Mucosa of stomach (tissue), 1 donor: ENCODE measurements around the gene USP25.
"Not testable (repeated sequence)": the region's sequence is repeated elsewhere in the genome, so short reads cannot be mapped to it uniquely, and the experiment has no call there.

Source experiments
- H3K27me3 ChIP-seq: one replicate; pipeline ENCODE4 v1.7.0; 2013; ENCODE audit warnings: mild to moderate bottlenecking, low read length; ENCODE audit not compliant: control insufficient read depth, insufficient read depth
- H3K36me3 ChIP-seq: one replicate; pipeline ENCODE4 v1.7.0; 2013; ENCODE audit warnings: low read length; ENCODE audit not compliant: control insufficient read depth, insufficient read depth
- H3K4me1 ChIP-seq: one replicate; pipeline ENCODE4 v1.7.0; 2013; ENCODE audit warnings: mild to moderate bottlenecking, low read length; ENCODE audit not compliant: control insufficient read depth, insufficient read depth
- H3K4me3 ChIP-seq: one replicate; pipeline ENCODE4 v1.7.0; 2013; ENCODE audit warnings: low read length
- H3K9ac ChIP-seq: one replicate; pipeline ENCODE4 v1.7.0; 2013; ENCODE audit warnings: mild to moderate bottlenecking, low read length, moderate library complexity
- H3K9me3 ChIP-seq: one replicate; pipeline ENCODE4 v1.7.0; 2013; ENCODE audit warnings: mild to moderate bottlenecking, low read length, moderate library complexity; ENCODE audit not compliant: control insufficient read depth
- donor health status: Pancreatic carcinoma.

The USP25 gene

DNA sequence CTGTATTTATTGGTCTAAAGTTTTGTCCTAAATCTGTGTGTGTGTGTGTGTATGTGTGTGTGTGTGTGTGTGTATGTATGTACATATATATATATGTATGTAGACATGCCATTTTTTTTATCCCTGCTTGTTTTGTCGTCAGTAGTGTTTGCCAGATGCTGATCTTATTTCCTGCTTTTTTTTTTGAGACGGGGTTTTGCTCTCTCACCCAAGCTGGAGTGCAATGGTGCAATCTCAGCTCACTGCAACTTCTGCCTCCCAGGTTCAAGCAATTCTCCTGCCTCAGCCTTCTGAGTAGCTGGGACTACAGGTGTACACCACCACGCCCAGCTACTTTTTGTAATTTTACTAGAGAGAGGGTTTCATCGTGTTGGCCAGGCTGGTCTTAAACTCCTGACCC, 6.1 kb downstream of the USP25 start:
- H3K27me3 ChIP-seq, H3K9ac ChIP-seq, H3K9me3 ChIP-seq, H3K4me3 ChIP-seq, H3K36me3 ChIP-seq: not testable (repeated sequence)
- peaks cover 17% of the 10 kb centered on the region for H3K4me1 ChIP-seq

GRCh38 chr21:15738779-15739178, 9.0 kb downstream of the USP25 start:
- not testable (repeated sequence) for H3K9ac ChIP-seq, H3K4me3 ChIP-seq, H3K27me3 ChIP-seq, H3K36me3 ChIP-seq, H3K9me3 ChIP-seq
- peaks cover 33% of the 10 kb centered on the region for H3K4me1 ChIP-seq

GRCh38 chr21:15740383-15740782, 10.6 kb downstream of the USP25 start:
- Histone ChIP-seq H3K9me3 (no peaks in the 10 kb centered on the region), H3K4me3 (no peak overlapping the region), H3K4me1 (peaks cover 31% of the 10 kb centered on the region), H3K9ac (no peak overlapping the region), H3K36me3 (no peaks in the 10 kb centered on the region), H3K27me3 (no peaks in the 10 kb centered on the region)

DNA sequence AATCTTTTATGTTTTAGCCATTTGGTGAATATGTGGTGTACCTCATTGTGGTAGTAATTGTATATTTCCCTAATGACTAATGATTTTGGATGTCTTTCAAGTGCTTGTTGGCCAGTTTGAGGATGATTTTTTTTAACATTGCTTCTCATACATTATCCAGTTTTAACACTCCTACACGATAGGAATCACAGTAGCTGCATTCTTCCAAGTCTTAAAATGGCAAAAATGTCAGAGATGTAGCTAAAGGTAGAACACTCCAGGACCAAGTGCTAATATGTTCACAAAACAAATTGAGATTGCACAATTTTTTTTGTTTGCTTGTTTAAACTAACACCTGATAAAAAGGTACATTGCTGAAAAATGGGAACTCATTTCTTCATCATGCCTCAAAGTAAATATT, 11.7 kb downstream of the USP25 start:
- H3K4me3 ChIP-seq, result no peak overlapping the region
- no peak overlapping the region for H3K9ac ChIP-seq
- no peaks in the 10 kb centered on the region for H3K9me3 ChIP-seq
- H3K36me3 ChIP-seq, result no peaks in the 10 kb centered on the region
- H3K4me1 ChIP-seq, result peaks cover 29% of the 10 kb centered on the region
- H3K27me3 ChIP-seq, result no peaks in the 10 kb centered on the region

DNA sequence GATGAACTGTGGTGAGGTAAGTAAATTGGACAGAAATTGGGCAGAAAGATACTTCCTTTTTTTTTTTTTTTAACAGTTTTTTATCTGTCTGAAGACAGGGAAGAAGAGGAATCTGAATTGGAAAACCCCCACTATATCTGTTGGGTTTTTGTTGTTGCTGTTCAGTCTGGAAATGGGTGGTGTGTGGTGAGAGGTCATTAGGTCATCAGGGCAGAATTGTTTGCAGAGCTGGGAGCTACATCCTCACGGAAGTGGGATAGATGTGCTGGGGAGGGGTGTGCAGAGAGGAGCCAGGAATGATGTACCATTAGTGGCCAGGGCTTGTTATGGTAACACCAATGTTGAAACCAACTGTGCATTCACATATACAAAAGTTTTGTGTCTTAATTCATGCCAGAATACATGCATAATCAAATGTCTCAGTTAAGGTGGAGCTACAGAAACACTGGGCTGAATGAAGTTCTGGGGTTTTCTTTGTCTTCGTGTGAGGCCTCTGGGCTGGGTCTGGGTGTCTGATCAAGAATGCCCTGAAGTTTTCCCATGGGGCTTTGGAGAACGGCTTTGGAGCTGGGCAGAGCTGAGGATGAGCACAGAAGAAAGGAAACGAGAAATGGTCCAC, 12.4 kb downstream of the USP25 start:
- Histone ChIP-seq H3K4me3 (no peak overlapping the region), H3K9ac (no peak overlapping the region), H3K36me3 (no peaks in the 10 kb centered on the region), H3K27me3 (no peaks in the 10 kb centered on the region), H3K4me1 (peaks cover 29% of the 10 kb centered on the region), H3K9me3 (no peaks in the 10 kb centered on the region)

DNA sequence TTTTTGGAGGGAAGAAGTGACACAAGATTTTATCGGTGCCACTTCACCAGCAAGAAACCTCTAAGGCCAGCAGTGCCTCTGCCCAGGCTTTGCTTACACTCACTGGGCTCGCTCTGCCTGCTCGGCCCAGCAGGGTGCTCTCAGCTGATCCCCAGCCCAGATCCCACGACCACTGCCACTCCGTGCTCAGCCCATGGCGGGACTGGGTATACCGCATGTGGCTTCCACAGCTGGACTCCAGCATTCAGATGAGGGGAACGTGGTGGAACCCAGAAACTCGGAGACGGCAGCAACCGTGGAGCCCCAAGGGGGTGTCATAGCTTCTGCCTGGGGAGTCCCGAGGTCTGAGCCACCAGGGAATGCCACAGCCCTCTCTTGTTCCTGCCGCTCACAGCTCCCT, 12.9 kb downstream of the USP25 start:
- H3K27me3 ChIP-seq, result no peaks in the 10 kb centered on the region
- no peaks in the 10 kb centered on the region for H3K36me3 ChIP-seq
- peaks cover 29% of the 10 kb centered on the region for H3K4me1 ChIP-seq
- H3K9ac ChIP-seq, result no peak overlapping the region
- H3K9me3 ChIP-seq, result no peaks in the 10 kb centered on the region
- H3K4me3 ChIP-seq, result no peak overlapping the region

- Histone ChIP-seq H3K27me3 (no peaks in the 10 kb centered on the region), H3K4me3 (no peak overlapping the region), H3K36me3 (no peaks in the 10 kb centered on the region), H3K9ac (no peak overlapping the region), H3K9me3 (no peaks in the 10 kb centered on the region), H3K4me1 (peaks cover 29% of the 10 kb centered on the region)
These were observed 13.8 kb downstream of the USP25 start for GRCh38 chr21:15743593-15743992.

GRCh38 chr21:15744926-15745325, 15.1 kb downstream of the USP25 start:
- peaks cover 27% of the 10 kb centered on the region for H3K4me1 ChIP-seq
- H3K27me3 ChIP-seq, result no peaks in the 10 kb centered on the region
- no peak overlapping the region for H3K9ac ChIP-seq
- no peaks in the 10 kb centered on the region for H3K9me3 ChIP-seq
- H3K36me3 ChIP-seq, result no peaks in the 10 kb centered on the region
- no peak overlapping the region for H3K4me3 ChIP-seq

DNA sequence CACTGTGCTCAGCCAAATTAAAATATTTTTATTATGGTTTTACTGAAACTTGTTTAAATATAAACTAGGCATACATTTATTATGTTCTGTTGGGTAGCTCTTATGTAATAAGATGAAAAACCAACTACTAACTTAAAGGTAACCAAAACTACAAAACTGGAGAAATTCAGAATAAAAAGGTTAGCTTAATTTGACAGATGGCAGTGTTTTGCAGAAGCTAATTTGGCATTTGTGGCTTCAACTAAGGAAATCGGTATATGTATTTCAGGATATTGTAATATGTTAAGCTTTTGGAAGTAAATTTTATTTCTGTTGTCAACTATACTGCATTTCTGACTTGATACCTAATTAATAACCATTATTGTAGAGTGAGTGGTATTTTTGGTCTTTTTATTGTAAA, 18.8 kb downstream of the USP25 start:
- H3K36me3 ChIP-seq, result no peaks in the 10 kb centered on the region
- H3K9ac ChIP-seq, result no peak overlapping the region
- H3K4me3 ChIP-seq, result no peak overlapping the region
- peaks cover 20% of the 10 kb centered on the region for H3K4me1 ChIP-seq
- no peaks in the 10 kb centered on the region for H3K9me3 ChIP-seq
- H3K27me3 ChIP-seq, result no peaks in the 10 kb centered on the region

- Histone ChIP-seq H3K9ac (no peak overlapping the region), H3K36me3 (no peaks in the 10 kb centered on the region), H3K4me3 (no peak overlapping the region), H3K9me3 (no peaks in the 10 kb centered on the region), H3K4me1 (peaks cover 23% of the 10 kb centered on the region), H3K27me3 (no peaks in the 10 kb centered on the region)
These were observed 19.5 kb downstream of the USP25 start for GRCh38 chr21:15749082-15749860.

GRCh38 chr21:15749861-15750159, 20.0 kb downstream of the USP25 start:
- H3K36me3 ChIP-seq, result no peaks in the 10 kb centered on the region
- H3K9me3 ChIP-seq, result no peaks in the 10 kb centered on the region
- no peaks in the 10 kb centered on the region for H3K27me3 ChIP-seq
- peaks cover 28% of the 10 kb centered on the region for H3K4me1 ChIP-seq
- no peak overlapping the region for H3K4me3 ChIP-seq
- H3K9ac ChIP-seq, result no peak overlapping the region

DNA sequence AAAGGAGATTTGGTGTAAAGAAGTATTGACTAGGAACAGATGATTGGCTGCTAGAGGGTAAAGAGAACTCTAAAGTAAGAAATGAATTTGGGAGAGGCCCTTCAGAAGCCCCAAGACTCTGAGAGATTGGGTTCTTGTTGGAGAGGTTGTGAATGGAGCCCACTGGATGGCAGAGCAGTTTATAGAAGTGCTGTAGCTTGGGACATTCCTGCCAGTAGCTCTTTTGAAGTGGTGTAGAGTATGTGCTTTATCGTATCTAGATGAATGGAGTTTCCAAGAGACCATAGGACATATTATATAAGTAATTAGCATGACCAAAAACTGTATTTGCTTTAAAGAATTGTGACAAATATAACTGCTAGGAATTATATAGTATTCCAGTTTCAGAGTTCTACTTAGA, 21.3 kb downstream of the USP25 start:
- no peak overlapping the region for H3K9ac ChIP-seq
- no peak overlapping the region for H3K4me3 ChIP-seq
- H3K4me1 ChIP-seq, result peaks cover 37% of the 10 kb centered on the region
- no peaks in the 10 kb centered on the region for H3K9me3 ChIP-seq
- H3K36me3 ChIP-seq, result no peaks in the 10 kb centered on the region
- no peaks in the 10 kb centered on the region for H3K27me3 ChIP-seq

GRCh38 chr21:15751546-15751945, 21.8 kb downstream of the USP25 start:
- Histone ChIP-seq H3K4me1 (peaks cover 37% of the 10 kb centered on the region), H3K4me3 (no peak overlapping the region), H3K9me3 (no peaks in the 10 kb centered on the region), H3K36me3 (no peaks in the 10 kb centered on the region), H3K9ac (no peak overlapping the region), H3K27me3 (no peaks in the 10 kb centered on the region)
